Erythroblast (primary cell): Measurements from ENCODE around the gene ENTPD8.

Experiments
- GATA1 ChIP-seq: IDR thresholded peaks from 2 replicates; pipeline ENCODE4 v1.6.1; 2011; ENCODE audit warnings: low read depth, mild to moderate bottlenecking, control low read depth, low read length, moderate library complexity
- POLR2A ChIP-seq: IDR thresholded peaks from 2 replicates; pipeline ENCODE4 v1.6.1; 2011; ENCODE audit warnings: mild to moderate bottlenecking, low read length

GRCh38 chr9:137480686-137481683, 39.8 kb upstream of the ENTPD8 start:
- TF ChIP-seq POLR2A, result no peak
- no peak for TF ChIP-seq GATA1
